ENCODE measurements around the gene HNRNPU.

The HNRNPU gene

DNA sequence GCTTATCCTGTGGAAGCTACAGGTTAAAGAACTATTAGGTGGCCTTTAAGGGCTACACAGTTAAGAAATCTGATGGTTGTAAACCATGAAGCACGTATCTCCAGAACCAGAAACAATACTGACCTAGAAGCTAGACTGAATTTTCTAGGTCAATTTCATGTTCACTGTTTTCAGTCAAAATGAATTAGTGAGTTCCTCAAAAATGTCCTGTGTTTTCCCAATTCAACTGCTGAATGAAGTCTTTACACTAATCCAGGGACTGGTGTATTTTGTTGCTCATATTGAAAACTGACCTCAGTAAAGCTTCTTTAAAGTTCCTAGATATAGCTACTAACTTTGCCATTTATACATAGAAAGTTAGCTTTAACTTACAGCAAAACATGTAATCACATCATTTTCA is 6.0 kb downstream of the HNRNPU start:
- no peak for DNase-seq (ENCODE audit: low read depth)
- H3K4me3 ChIP-seq (replicated peaks; ENCODE audit: low read depth, low read length): no peak overlapping the region
- TF ChIP-seq, protein P1, sequence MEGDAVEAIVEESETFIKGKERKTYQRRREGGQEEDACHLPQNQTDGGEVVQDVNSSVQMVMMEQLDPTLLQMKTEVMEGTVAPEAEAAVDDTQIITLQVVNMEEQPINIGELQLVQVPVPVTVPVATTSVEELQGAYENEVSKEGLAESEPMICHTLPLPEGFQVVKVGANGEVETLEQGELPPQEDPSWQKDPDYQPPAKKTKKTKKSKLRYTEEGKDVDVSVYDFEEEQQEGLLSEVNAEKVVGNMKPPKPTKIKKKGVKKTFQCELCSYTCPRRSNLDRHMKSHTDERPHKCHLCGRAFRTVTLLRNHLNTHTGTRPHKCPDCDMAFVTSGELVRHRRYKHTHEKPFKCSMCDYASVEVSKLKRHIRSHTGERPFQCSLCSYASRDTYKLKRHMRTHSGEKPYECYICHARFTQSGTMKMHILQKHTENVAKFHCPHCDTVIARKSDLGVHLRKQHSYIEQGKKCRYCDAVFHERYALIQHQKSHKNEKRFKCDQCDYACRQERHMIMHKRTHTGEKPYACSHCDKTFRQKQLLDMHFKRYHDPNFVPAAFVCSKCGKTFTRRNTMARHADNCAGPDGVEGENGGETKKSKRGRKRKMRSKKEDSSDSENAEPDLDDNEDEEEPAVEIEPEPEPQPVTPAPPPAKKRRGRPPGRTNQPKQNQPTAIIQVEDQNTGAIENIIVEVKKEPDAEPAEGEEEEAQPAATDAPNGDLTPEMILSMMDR (IDR thresholded peaks at IDR 0.05; ENCODE audit: low read length, missing control alignments): no peak

DNA sequence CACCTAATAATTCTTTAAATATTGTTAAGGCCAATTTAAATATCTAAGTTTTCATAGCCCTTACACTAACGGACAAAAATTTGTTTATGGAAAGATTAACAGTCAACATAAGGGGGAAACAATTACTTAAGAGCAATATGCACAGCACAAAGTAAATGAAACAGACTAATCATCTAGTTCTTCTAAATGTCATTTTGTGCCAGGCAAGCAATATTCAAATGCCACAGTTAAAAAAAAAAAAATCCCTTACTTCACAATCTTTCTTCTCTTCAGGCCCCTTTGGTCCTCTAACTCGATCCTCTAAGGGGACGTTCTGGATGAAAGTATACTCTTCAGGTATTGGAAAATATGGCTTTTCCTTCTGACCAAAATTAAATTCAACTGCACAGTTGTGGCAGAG is 6.6 kb downstream of the HNRNPU start:
- H3K4me3 ChIP-seq (replicated peaks; ENCODE audit: low read depth, low read length): no peak overlapping the region
- DNase-seq (ENCODE audit: low read depth): no peak
- TF ChIP-seq, protein P1 (IDR thresholded peaks at IDR 0.05; ENCODE audit: low read length, missing control alignments): no peak

DNA sequence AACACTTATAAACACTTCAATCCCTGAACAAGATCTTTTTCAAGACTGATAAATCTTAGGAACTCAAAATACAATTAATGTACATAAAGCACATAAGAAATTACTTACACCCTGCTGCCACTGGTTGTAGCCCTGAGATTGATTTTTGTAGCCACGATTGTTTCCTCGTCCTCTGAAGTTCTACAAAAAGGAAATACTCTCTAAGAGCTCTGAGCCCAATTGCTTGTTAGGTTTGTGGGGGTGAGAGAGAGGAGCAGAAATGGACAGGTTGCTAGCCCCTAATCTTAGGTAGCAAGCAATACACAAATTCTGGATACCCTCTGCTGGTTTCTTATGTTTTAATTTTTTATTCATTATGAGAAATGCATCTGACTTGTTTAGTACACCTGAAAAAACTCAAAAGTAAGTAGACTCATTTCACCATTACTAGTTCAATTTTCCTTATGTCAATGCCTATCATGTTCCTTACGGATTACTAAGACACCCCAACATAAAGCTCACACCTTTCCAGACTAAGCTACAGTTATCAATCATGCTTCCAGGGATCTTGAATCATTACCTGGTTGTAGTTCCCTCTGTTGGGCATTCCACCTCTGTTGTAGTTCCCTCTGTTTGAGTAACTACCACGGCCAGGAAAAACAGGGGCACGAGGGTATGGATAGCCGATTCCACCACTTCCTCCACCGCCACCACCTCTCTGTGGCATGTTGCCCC is 9.3 kb downstream of the HNRNPU start:
- no peak for DNase-seq (ENCODE audit: low read depth)
- no peak overlapping the region for H3K4me3 ChIP-seq (replicated peaks; ENCODE audit: low read depth, low read length)
- TF ChIP-seq, protein P1 (IDR thresholded peaks at IDR 0.05; ENCODE audit: low read length, missing control alignments): no peak

DNA sequence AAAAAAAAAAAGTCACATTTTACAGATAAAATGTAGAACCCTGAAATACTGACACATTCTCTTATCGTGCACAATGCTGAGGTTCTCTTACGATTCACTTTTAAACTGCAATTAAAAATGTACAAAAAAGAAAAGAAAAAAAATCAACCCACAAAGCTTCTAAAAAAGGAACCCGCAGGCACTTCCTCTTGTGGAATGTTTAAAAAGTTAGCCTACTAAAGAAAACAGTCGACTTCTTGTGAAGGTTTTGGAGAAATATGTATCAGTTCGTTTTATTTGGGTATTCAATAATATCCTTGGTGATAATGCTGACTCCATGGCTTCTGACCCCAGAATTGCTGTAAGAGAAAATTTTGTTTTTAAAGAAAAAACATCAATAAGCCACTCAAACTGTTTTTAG is 10.2 kb downstream of the HNRNPU start:
- H3K4me3 ChIP-seq (replicated peaks; ENCODE audit: low read depth, low read length): no peak overlapping the region
- no peak for DNase-seq (ENCODE audit: low read depth)
- TF ChIP-seq, protein P1 (IDR thresholded peaks at IDR 0.05; ENCODE audit: low read length, missing control alignments): no peak

DNA sequence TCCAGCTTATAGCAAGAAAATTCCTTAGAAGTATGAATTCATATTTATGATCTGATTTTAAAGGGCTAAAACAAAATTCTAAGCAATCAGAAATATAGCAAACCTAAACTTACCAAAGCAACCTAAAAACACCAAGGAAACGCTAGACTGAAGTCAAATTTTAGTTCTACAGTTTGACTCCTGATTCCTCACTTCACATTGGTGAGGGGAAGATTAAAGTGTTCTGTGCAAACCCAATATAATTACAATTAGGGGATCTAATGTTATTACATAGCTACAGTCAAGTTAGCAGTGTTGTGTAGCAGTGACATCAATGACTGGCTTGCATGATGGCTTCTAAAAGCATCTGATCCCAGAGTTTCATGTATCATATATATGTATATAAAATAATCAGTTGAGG is 11.6 kb downstream of the HNRNPU start:
- DNase-seq (ENCODE audit: low read depth): no peak
- H3K4me3 ChIP-seq (replicated peaks; ENCODE audit: low read depth, low read length): no peak overlapping the region
- TF ChIP-seq, protein P1 (IDR thresholded peaks at IDR 0.05; ENCODE audit: low read length, missing control alignments): no peak

DNA sequence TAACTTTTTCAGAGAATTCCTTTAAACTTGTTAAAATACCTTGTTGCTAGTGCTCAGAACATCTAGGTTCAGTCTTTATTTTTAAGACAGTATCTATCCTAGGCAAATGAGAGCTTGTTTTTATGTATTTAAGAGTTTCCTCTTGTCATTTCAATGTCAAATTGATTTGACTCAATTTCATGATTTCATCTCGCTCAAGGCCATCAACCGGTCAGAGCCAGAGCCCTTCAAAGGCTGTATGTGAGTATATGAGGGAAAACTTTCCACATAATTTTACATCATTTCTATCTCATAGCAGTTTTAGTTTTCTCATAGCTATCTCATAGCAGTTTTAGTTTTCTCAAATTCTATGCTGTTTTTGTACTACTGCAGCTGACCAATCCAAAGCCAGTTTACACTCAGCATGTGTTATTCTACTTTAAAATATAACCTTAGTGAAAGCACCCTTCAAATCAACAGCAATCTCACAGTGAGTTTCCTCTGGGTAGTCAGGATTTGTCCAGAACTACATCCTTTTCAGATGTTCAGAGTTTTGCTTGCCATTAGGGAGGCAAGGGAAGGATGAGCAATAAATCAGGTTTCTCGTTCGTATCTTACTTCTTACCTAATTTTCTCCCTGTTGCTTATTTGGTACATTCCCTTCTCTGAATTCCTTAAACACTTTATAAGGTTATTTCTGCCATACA is 12.7 kb downstream of the HNRNPU start:
- no peak overlapping the region for H3K4me3 ChIP-seq (replicated peaks; ENCODE audit: low read depth, low read length)
- no peak for DNase-seq (ENCODE audit: low read depth)
- TF ChIP-seq, protein P1 (IDR thresholded peaks at IDR 0.05; ENCODE audit: low read length, missing control alignments): no peak

Data from fibroblast of pulmonary artery (primary cell).